ENCODE measurements around the gene PERP. TPM values are rescaled to one million over a fixed set of nuclear protein-coding genes. Genes with fewer than 3 reads are reported as not detected.

Gene PERP
- polyA plus RNA-seq, 3 donors, result not detected

DNA sequence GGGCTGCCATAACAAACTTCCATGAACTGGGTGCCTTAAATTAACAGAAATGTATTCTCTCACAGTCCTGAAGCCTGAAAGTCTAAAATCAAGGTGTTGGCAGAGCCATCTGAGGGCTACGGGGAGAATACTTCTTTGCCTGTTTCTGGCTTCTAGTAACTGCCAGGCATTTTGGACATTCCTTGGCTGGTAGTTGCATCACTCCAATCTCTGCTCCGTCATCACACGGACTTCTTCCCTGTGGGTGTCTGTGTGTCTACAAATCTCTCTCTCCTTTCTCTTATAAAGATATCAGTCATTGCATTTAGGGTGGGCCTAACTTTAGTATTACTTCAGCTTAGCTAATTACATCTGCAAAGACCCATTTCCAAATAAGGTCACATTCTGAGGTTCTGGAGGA, 20.9 kb upstream of the PERP start:
- no peak overlapping the region for H3K4me3 ChIP-seq (replicated peaks in 1 of 3; ENCODE audit: low read depth in 2 of 3, low read length in 3 of 3)
- 100% methylated on average over 1 of the region's 3 CpGs for WGBS (ENCODE audit: insufficient coverage)
- peaks cover 0 to 9% (median 0%) of the 10 kb centered on the region in 3 donors for H3K27me3 Mint-ChIP-seq (ENCODE audit: low read depth in 3 of 3)
- H3K36me3 ChIP-seq (replicated peaks in 1 of 2; ENCODE audit: control insufficient read depth in 1 of 2, insufficient read depth in 2 of 2, low read length in 2 of 2), result no peaks in the 10 kb centered on the region
- H3K4me1 ChIP-seq (ENCODE audit: control insufficient read depth in 1 of 2, insufficient read depth in 2 of 2, low read length in 2 of 2), result no peaks in the 10 kb centered on the region
- no peaks in the 10 kb centered on the region for H3K36me3 Mint-ChIP-seq
- no peak for DNase-seq
- no peaks in the 10 kb centered on the region for H3K4me1 Mint-ChIP-seq
- no peak overlapping the region for H2AFZ ChIP-seq (ENCODE audit: insufficient read depth, low read depth, low read length, poor library complexity, severe bottlenecking)
- no peaks in the 10 kb centered on the region for H4K20me1 ChIP-seq (ENCODE audit: insufficient read depth, low read length)
- H3K9ac ChIP-seq (ENCODE audit: insufficient read depth, low read length, poor library complexity, severe bottlenecking), result no peak overlapping the region
- H3K27ac ChIP-seq (ENCODE audit: low read depth in 1 of 2, low read length in 2 of 2), result no peak overlapping the region
- H3K4me3 Mint-ChIP-seq, result no peak overlapping the region
- no peaks in the 10 kb centered on the region for H3K79me2 ChIP-seq (ENCODE audit: insufficient read depth, low read length)
- no peak overlapping the region for H3K27ac Mint-ChIP-seq
- H3K9me3 Mint-ChIP-seq, result peaks cover 0 to 4% (median 0%) of the 10 kb centered on the region in 7 donors
- no peaks in the 10 kb centered on the region for H3K27me3 ChIP-seq (ENCODE audit: control insufficient read depth in 2 of 2, insufficient read depth in 2 of 2, low read length in 2 of 2)
- TF ChIP-seq, protein P1, sequence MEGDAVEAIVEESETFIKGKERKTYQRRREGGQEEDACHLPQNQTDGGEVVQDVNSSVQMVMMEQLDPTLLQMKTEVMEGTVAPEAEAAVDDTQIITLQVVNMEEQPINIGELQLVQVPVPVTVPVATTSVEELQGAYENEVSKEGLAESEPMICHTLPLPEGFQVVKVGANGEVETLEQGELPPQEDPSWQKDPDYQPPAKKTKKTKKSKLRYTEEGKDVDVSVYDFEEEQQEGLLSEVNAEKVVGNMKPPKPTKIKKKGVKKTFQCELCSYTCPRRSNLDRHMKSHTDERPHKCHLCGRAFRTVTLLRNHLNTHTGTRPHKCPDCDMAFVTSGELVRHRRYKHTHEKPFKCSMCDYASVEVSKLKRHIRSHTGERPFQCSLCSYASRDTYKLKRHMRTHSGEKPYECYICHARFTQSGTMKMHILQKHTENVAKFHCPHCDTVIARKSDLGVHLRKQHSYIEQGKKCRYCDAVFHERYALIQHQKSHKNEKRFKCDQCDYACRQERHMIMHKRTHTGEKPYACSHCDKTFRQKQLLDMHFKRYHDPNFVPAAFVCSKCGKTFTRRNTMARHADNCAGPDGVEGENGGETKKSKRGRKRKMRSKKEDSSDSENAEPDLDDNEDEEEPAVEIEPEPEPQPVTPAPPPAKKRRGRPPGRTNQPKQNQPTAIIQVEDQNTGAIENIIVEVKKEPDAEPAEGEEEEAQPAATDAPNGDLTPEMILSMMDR (IDR thresholded peaks at IDR 0.05), result no peak
- no peaks in the 10 kb centered on the region for H3K9me3 ChIP-seq (replicated peaks in 1 of 2; ENCODE audit: control insufficient read depth in 1 of 2, insufficient read depth in 1 of 2, low read length in 2 of 2)
- intact Hi-C loops (cut with micrococcal nuclease), result no loop called here
- H3K4me2 ChIP-seq (replicated peaks; ENCODE audit: extremely low read depth, low read length, poor library complexity, severe bottlenecking), result no peak overlapping the region

DNA sequence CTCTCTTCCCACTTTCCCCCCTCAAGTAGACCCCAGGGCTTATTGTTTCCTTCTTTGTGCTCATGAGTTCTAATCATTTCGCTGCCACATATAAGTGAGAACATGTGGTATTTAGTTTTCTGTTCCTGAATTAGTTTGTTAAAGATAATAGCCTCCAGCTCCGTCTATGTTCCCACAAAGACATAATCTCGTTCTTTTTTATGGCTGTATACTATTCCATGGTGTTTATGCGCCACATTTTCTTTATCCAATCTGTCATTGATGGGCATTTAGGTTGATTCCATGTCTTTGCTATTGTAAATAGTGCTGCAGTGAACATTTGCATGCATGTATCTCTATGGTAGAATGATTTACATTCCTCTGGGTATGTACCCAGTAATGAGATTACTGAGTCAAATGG, 16.9 kb upstream of the PERP start:
- no peaks in the 10 kb centered on the region for H3K9me3 ChIP-seq (replicated peaks in 1 of 2; ENCODE audit: control insufficient read depth in 1 of 2, insufficient read depth in 1 of 2, low read length in 2 of 2)
- no peak overlapping the region for H3K4me3 ChIP-seq (replicated peaks in 1 of 3; ENCODE audit: low read depth in 2 of 3, low read length in 3 of 3)
- no peaks in the 10 kb centered on the region for H3K4me1 ChIP-seq (ENCODE audit: control insufficient read depth in 1 of 2, insufficient read depth in 2 of 2, low read length in 2 of 2)
- no peaks in the 10 kb centered on the region for H3K79me2 ChIP-seq (ENCODE audit: insufficient read depth, low read length)
- H3K27ac ChIP-seq (ENCODE audit: low read depth in 1 of 2, low read length in 2 of 2), result no peak overlapping the region
- H2AFZ ChIP-seq (ENCODE audit: insufficient read depth, low read depth, low read length, poor library complexity, severe bottlenecking), result no peak overlapping the region
- TF ChIP-seq, protein P1 (IDR thresholded peaks at IDR 0.05), result no peak
- no peaks in the 10 kb centered on the region for H3K36me3 ChIP-seq (replicated peaks in 1 of 2; ENCODE audit: control insufficient read depth in 1 of 2, insufficient read depth in 2 of 2, low read length in 2 of 2)
- intact Hi-C loops (cut with micrococcal nuclease), result no loop called here
- no CpG with 5 or more reads among the region's 4 CpGs for WGBS (ENCODE audit: insufficient coverage)
- Mint-ChIP-seq H3K4me1 (no peaks in the 10 kb centered on the region), H3K27me3 (ENCODE audit: low read depth in 3 of 3) (peaks cover 0 to 7% (median 3%) of the 10 kb centered on the region in 3 donors), H3K36me3 (no peaks in the 10 kb centered on the region), H3K9me3 (peaks cover 0 to 4% (median 2%) of the 10 kb centered on the region in 7 donors), H3K27ac (no peak overlapping the region), H3K4me3 (no peak overlapping the region)
- no peak overlapping the region for H3K4me2 ChIP-seq (replicated peaks; ENCODE audit: extremely low read depth, low read length, poor library complexity, severe bottlenecking)
- no peak for DNase-seq
- H4K20me1 ChIP-seq (ENCODE audit: insufficient read depth, low read length), result no peaks in the 10 kb centered on the region
- no peak overlapping the region for H3K9ac ChIP-seq (ENCODE audit: insufficient read depth, low read length, poor library complexity, severe bottlenecking)
- peaks cover 0 to 2% of the 10 kb centered on the region in 2 donors for H3K27me3 ChIP-seq (ENCODE audit: control insufficient read depth in 2 of 2, insufficient read depth in 2 of 2, low read length in 2 of 2)

Data from CD14-positive monocyte (primary cell).